Sciatic nerve (tissue), 2 donors: Measurements from ENCODE around the gene PLPP4. TPM values are rescaled to one million over a fixed set of nuclear protein-coding genes. Genes with fewer than 3 reads are reported as not detected.

ENCODE experiments used
- ATAC-seq: fragments of 200-7000 bp; cut with Tn5 transposase; one replicate; pipeline ENCODE4 v1.9.1; 2020; ENCODE audit warnings: mild to moderate bottlenecking, moderate library complexity
- DNase-seq: peaks from one replicate; pipeline ENCODE4 v3.0.0-alpha.2; 2020; ENCODE audit warnings: low spot score
- intact Hi-C: fragments of 100-400 bp; cut with DNase I; formaldehyde crosslinking; loops from one replicate; pipeline ENCODE4 v1.14.2; 2022
- total RNA-seq: library from RNA; stranded (reverse); fragmentation: NEBNext Ultra II Directional; extraction: Animal tissue kit (Norgen Biotek cat#: 25700); gene quantifications from one replicate; pipeline ENCODE4 v1.2.1, GENCODE V29; 2021
- donor health status: DM: no; HTN: no; CAD: no.
- donor health status: DM: no; HTN: no; CAD: no.

The PLPP4 gene
- total RNA-seq, 1 donor from 2014 or later, result 2.1 TPM

GRCh38 chr10:120455004-120455403 lies 2.0 kb upstream of the PLPP4 start:
- intact Hi-C loops, result no loop called here
- ATAC-seq (no peak), DNase-seq (no peak)

GRCh38 chr10:120455606-120456005 lies 1.4 kb upstream of the PLPP4 start:
- ATAC-seq, result no peak
- intact Hi-C loops, result no loop called here
- DNase-seq, result no peak

DNA sequence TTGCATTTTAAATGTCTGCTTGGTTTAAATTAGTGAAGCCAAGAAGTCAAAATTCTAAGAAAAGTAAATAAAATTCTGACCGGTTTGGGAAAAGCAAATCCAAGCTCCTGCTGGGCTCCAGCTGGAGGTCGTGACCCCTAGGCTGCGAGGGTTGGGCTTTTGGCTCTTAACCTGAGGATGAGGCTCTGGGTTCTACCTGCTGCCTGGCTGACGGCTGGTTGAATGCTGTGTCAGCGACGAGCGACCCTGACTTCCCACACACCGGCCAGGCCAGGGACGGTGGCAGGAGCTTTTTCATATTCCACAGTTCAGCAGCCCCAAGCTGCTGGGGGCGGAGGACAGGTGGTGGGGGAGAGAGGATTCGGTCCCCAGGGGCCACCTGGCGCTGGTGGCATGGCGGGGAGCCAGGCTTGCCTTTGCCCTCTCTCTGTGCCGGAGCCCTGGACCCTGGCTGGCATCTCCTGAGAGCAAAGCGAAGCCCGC lies 843 bp upstream of the PLPP4 start:
- intact Hi-C loops, result no loop called here
- no peak for DNase-seq
- peak; percentile 26 for ATAC-seq

DNA sequence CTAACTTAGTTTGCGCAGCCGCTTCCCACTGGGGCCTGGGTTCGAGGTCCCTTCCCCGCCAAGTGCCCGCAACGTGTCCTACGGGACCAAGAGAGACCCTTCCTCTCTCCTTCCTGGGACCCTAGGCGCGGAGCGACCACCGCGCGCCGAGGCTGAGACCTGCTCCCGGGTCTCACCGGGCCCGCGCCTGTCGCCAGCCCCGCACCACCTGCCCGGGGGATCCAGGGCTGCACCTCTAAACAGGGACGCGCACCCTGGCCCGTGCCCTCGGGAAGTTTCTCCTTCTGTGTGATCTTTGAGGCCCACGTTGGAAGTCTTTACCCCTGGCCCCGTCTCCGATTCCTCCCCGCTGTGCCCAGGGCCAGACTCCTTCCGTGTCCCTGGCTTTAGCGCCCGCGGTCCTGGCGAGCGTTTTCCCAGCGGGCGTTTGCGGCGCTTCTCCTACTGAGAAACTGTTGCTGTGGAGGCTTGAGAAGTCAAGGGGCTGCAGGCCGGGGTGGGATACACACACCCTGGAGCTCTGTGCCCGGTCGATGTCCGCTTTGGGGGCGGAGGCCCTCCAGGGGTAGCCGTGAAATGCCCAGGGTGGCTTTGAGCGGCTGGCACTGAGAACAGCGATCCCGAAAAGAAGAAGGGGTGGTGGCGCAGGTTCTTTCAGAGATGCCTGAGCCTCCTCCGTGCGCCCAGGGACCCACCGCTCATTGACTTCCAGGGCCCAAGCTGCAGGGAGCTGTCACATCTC lies 575 bp downstream of the PLPP4 start:
- no peak for ATAC-seq
- intact Hi-C loops, result no loop called here
- no peak for DNase-seq

DNA sequence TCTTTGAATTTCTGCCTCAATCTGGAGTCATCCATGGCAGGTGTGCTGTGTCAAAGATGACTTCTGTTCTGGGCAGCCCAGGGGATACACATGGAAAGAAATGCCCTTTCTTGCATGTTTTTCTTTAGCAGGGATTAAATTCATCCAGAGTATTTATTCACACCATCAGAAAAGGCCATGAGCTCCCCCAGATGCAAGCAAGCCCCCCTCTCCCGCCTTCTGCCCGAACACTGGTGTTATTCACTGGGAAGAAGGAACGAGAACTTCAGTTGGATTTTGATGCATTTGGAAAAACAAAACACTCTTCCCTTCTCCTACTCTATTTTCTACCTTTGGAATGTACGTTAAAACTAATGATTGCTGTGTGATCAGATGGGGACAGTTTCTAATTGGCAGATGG lies 1.4 kb downstream of the PLPP4 start:
- DNase-seq, result no peak
- intact Hi-C loops, result no loop called here
- ATAC-seq, result no peak

DNA sequence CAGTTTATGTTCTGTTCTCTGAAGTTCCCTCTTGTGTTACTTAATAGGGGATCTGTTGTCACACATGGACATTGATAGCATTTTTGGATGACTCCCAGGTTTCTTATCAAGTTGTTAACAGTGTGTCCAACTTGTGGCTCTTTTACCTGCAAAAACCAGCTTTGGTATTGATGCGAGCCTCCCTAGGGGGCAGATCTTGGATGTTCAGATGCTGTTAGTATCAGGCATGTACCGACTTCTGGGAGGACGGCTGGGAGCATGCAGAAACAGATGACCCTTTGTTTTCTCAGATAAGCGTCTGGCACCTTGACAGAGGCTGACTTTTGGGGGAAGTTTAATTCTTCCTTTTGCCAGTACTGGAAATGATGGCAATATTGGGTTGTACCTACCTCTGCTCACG lies 2.2 kb downstream of the PLPP4 start:
- ATAC-seq, result no peak
- DNase-seq, result no peak
- intact Hi-C loops, result no loop called here

- ATAC-seq (no peak), DNase-seq (no peak)
- intact Hi-C loops, result no loop called here
Measured at GRCh38 chr10:120460186-120460585, 3.2 kb downstream of the PLPP4 start.

GRCh38 chr10:120460776-120461175 lies 3.7 kb downstream of the PLPP4 start:
- intact Hi-C loops, result no loop called here
- no peak for DNase-seq
- ATAC-seq, result no peak

DNA sequence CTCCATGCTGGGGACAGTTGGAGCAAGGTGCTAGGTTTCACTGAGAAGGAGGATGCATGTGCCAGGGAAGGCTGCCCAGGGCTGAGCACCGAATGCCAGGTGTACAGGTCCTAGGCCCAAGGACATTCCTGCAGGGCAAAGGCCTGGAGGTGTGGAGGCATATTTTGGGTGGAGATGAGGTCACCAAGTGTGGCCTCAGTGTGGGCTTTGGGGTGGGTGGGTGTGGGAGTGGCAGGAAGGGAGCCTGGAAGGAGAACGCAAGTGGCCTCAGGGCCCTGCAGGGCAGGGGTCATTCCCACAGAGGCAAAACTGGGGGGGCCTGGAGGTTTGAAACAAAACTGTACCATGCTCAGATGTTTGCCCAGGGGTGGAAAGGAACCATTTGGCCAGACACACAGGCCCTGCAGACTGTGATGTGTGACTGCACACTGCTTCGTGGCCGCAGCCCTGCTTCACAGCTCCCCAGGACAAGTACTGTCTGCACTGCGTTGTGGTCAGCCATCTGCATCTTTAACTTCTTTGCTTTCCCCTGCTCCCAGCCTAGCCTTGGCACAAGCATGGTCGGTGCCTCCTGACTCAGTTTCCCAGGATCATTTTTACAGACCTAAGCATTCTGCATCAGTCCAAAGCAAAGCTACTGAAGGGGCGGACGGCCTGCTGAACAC lies 5.1 kb downstream of the PLPP4 start:
- intact Hi-C loops, result no loop called here
- DNase-seq, result no peak
- ATAC-seq, result no peak

GRCh38 chr10:120465138-120465537 lies 8.1 kb downstream of the PLPP4 start:
- ATAC-seq (no peak), DNase-seq (no peak)
- intact Hi-C loops, result no loop called here

DNA sequence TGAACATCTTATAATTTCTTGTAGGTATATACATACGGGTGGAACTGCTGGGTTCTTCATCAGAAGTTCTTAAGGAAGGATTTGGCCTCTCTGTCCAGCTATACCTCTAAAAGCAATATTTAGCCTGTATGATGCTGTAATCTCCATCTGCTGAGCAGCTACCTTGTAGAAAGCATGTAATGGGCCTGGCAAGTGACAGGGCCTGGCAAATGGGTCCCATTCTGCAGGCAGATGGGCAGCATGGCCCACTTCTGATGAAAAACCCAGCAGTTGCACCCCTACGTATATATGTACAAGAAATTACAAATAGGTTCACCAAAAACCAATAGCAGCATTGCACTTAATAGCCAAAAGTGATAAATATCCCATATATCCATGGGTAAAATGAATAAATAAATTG lies 9.0 kb downstream of the PLPP4 start:
- no peak for ATAC-seq
- no peak for DNase-seq
- intact Hi-C loops, result no loop called here

GRCh38 chr10:120473593-120473992 lies 16.6 kb downstream of the PLPP4 start:
- intact Hi-C loops, result no loop called here
- DNase-seq (no peak), ATAC-seq (no peak)

DNA sequence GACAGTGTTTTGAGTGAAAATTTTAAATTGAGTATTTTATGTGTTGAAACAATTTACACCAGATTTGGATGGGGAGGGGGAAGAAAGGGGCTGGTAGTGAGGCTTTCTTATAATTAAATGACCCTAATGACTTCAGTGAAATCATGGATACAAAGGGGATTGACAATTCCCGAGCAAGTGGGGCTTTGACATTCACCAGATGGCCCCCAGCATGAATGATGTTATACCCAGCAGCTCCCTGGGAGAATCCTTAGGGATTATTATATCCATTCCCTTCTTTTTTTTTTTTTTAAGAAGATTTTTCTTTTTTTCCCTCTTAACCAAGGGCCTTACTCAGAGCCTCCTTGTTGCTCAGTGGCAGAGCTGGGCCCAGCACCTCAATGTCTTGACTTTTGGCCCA lies 17.9 kb downstream of the PLPP4 start:
- ATAC-seq (no peak), DNase-seq (no peak)
- intact Hi-C loops, result no loop called here

GRCh38 chr10:120475844-120476791 lies 19.1 kb downstream of the PLPP4 start:
- ATAC-seq, result no peak

DNA sequence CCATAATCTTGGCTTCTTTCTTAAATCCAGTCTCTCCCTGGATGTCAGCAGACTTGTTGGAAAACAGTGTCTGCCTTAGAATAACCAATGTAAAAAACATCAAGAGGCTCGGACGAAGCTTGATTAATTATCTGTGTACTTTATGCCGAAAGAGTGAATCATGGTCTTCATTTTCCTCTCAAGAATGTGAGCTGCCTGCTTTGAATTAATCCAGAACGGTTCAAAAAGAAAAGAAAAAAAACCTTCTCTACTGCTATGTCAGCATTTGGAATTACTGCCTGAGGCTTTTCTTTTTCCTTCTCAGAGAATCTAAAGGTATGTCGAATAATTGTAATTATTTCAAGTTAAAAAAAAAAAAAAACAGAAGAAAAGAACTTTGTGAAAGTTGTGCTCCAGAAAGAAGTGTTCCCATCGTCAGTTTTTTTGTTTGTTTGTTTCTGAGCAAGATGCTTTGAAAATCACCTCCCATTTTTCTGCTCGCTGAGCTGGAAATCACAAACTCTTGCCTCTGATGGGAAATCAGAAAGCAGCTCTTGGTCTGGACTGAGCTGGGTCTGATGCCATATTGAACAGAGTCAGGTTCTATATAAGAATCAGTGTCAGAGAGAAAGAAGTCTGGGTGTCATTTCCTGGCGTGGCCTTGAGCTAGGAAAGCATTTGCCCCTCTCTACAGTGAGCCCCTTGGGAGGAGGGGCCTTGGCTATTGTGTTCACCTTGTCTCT lies 20.2 kb downstream of the PLPP4 start:
- intact Hi-C loops, result no loop called here
- DNase-seq (no peak), ATAC-seq (no peak)

More at GRCh38 chr10:120475844-120476791, 19.1 kb downstream of the PLPP4 start:
- DNase-seq, result no peak
- intact Hi-C loops, result no loop called here

DNA sequence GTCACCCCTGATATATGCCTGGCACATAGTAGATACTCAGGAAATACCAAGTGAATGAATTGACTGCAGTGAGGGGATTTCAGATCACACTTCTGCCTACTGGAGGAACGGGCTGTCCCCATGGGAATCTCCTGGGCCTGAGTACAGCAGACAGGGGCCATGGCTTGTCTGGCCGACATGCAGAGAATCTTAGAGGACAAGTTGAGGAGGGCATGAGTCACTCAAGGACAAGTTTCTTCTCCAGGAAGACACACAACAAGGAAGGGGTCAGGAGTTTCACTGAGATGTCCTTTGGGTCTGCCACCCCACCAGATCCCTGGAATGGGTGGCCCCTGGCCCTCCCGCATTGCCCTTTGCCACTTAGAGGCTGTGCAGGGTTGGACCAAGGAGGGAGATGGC lies 20.7 kb downstream of the PLPP4 start:
- ATAC-seq (no peak), DNase-seq (no peak)
- intact Hi-C loops, result no loop called here

DNA sequence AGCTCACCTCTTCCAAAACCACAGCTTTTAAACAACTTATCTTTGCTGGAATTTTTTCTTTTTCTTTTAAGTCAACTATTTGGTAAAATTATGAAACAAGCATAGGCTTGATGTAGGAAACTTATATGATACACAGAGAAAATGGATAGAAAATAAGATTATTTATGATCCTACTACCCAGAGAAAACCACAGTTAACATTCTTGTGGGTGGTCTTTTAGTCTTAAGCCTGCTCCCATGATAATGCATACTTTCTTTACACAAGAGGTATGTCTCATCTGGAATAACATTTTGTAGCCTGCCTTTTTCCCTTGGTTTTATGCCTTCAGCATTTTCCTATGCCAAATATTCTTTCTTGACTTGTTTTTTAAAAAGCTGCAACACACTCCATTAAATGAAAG lies 21.4 kb downstream of the PLPP4 start:
- ATAC-seq (no peak), DNase-seq (no peak)
- intact Hi-C loops, result no loop called here

GRCh38 chr10:120479506-120479905 lies 22.5 kb downstream of the PLPP4 start:
- intact Hi-C loops, result no loop called here
- DNase-seq, result no peak
- ATAC-seq, result no peak

- ATAC-seq (no peak), DNase-seq (no peak)
- intact Hi-C loops, result no loop called here
Measured at GRCh38 chr10:120480065-120480600, 23.1 kb downstream of the PLPP4 start.
